ENCODE measurements around the gene MAG. TPM values are rescaled to one million over a fixed set of nuclear protein-coding genes. Genes with fewer than 3 reads are reported as not detected.

MAG gene
- total RNA-seq, 1 donor from 2014 or later: not detected

DNA sequence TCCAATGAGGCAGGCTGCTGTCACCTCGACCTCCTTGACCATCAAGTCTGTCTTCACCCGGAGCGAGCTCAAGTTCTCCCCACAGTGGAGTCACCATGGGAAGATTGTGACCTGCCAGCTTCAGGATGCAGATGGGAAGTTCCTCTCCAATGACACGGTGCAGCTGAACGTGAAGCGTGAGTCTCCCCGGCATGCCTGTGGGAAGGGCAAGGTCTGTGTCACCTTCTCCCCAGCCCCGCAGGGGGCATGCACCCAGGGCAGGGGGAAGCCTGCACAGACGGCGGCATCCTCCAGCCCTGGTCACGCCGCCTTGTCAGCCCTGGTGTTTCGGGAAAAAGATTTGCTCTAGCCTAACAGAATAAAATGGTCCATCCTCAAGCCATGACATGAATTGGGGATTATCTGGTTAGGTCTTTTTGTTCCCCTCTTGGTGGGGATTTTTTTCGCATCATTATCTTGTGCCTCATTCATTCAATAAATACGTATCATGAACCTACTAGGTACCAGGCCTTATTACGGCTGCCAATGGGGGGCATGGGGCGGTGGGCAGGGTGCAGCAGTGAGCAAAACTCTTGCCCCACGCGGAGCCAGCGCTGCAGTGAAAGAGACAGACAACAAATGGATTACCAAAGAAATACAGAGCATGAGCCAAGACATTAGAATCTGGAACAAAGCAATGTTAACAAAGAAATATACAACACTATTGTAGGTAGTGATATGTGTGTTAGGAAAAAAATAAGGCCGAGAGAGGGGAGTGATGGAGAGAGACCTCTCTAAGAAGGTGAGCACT is 44.4 kb downstream of the MAG start:
- H3K27me3 Mint-ChIP-seq (ENCODE audit: unreplicated experiment): peaks cover 12% of the 10 kb centered on the region

DNA sequence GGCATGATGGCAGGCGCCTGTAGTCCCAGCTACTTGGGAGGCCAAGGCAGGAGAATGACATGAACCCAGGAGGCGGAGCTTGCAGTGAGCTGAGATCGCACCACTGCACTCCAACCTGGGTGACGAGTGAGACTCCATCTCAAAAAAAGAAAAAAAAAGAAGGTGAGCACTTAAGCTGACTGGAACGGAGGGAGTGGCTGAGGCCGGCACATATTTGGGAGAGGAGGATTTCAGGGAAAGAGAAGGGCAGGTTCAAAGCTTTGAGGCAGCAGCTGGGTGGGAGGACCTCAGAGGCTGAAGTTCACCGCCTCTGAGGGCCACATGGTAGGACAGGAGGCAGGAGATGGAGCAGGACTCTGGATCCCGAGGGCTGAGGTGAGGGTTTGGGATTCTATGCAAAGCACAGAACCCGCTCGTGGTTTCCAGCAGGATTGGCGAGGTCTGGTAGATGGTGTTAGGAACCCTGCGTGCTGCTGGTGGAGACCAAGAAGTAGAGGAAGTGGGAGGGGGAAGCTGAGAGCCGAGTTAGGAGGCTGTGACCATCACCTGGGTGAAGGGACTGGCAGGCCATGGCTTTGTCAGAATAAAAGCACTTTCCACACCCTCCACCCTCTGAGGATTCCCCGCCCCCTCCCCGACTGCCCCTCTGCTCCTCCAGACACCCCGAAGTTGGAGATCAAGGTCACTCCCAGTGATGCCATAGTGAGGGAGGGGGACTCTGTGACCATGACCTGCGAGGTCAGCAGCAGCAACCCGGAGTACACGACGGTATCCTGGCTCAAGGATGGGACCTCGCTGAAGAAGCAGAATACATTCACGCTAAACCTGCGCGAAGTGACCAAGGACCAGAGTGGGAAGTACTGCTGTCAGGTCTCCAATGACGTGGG is 45.4 kb downstream of the MAG start:
- H3K9me3 Mint-ChIP-seq (ENCODE audit: unreplicated experiment): no peaks in the 10 kb centered on the region
- TF ChIP-seq, protein P1, sequence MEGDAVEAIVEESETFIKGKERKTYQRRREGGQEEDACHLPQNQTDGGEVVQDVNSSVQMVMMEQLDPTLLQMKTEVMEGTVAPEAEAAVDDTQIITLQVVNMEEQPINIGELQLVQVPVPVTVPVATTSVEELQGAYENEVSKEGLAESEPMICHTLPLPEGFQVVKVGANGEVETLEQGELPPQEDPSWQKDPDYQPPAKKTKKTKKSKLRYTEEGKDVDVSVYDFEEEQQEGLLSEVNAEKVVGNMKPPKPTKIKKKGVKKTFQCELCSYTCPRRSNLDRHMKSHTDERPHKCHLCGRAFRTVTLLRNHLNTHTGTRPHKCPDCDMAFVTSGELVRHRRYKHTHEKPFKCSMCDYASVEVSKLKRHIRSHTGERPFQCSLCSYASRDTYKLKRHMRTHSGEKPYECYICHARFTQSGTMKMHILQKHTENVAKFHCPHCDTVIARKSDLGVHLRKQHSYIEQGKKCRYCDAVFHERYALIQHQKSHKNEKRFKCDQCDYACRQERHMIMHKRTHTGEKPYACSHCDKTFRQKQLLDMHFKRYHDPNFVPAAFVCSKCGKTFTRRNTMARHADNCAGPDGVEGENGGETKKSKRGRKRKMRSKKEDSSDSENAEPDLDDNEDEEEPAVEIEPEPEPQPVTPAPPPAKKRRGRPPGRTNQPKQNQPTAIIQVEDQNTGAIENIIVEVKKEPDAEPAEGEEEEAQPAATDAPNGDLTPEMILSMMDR (IDR thresholded peaks at IDR 0.05): no peak
- peaks cover 13% of the 10 kb centered on the region for H3K27me3 Mint-ChIP-seq (ENCODE audit: unreplicated experiment)
- H3K27ac Mint-ChIP-seq (ENCODE audit: unreplicated experiment): no peak overlapping the region
- H3K36me3 Mint-ChIP-seq (ENCODE audit: unreplicated experiment): no peaks in the 10 kb centered on the region
- H3K4me3 Mint-ChIP-seq (ENCODE audit: unreplicated experiment): no peak overlapping the region
- no peaks in the 10 kb centered on the region for H3K4me1 Mint-ChIP-seq (ENCODE audit: unreplicated experiment)
- DNase-seq (ENCODE audit: extremely low spot score, unreplicated experiment): no peak

More for the DNA sequence above, 44.4 kb downstream of the MAG start:
- H3K36me3 Mint-ChIP-seq (ENCODE audit: unreplicated experiment): no peaks in the 10 kb centered on the region
- no peak overlapping the region for H3K4me3 Mint-ChIP-seq (ENCODE audit: unreplicated experiment)
- H3K27ac Mint-ChIP-seq (ENCODE audit: unreplicated experiment): no peak overlapping the region
- H3K9me3 Mint-ChIP-seq (ENCODE audit: unreplicated experiment): no peaks in the 10 kb centered on the region
- no peaks in the 10 kb centered on the region for H3K4me1 Mint-ChIP-seq (ENCODE audit: unreplicated experiment)
- TF ChIP-seq, protein P1 (IDR thresholded peaks at IDR 0.05): no peak
- DNase-seq (ENCODE audit: extremely low spot score, unreplicated experiment): no peak

DNA sequence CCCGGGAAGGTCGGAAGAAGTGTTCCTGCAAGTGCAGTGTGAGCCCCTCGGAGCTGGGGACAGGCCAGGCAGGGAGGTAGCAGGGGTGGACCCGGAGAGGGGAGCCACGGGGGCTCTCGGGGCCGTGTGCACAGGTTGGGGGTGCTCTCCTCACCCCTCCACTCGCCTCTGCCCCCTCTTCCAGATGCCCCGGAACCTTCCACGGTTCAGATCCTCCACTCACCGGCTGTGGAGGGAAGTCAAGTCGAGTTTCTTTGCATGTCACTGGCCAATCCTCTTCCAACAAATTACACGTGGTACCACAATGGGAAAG is 46.0 kb downstream of the MAG start:
- no peak overlapping the region for H3K4me3 Mint-ChIP-seq (ENCODE audit: unreplicated experiment)
- no peak overlapping the region for H3K27ac Mint-ChIP-seq (ENCODE audit: unreplicated experiment)
- no peaks in the 10 kb centered on the region for H3K9me3 Mint-ChIP-seq (ENCODE audit: unreplicated experiment)
- DNase-seq (ENCODE audit: extremely low spot score, unreplicated experiment): no peak
- no peaks in the 10 kb centered on the region for H3K4me1 Mint-ChIP-seq (ENCODE audit: unreplicated experiment)
- TF ChIP-seq, protein P1 (IDR thresholded peaks at IDR 0.05): no peak
- H3K36me3 Mint-ChIP-seq (ENCODE audit: unreplicated experiment): no peaks in the 10 kb centered on the region
- H3K27me3 Mint-ChIP-seq (ENCODE audit: unreplicated experiment): peaks cover 13% of the 10 kb centered on the region

DNA sequence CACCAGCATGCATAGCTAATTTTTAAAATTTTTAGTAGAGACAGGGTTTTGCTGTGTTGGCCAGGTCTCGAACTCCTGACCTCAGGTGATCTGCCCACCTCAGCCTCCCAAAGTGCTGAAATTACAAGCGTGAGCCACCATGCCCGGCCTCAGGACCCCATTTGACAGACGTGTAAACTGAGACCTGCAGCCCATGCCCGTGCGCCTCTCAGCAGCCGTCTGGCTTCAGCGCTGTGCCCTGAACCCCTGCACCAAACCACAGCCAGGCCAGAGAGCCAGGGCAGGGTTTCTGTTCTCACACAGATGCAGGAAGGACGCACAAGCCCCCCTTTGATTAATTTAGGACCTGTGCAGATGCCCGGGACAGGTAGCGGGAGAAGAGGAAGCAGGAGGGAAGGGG is 48.5 kb downstream of the MAG start:
- Mint-ChIP-seq H3K36me3 (ENCODE audit: unreplicated experiment) (no peaks in the 10 kb centered on the region), H3K9me3 (ENCODE audit: unreplicated experiment) (no peaks in the 10 kb centered on the region), H3K4me3 (ENCODE audit: unreplicated experiment) (no peak overlapping the region), H3K27ac (ENCODE audit: unreplicated experiment) (no peak overlapping the region), H3K27me3 (ENCODE audit: unreplicated experiment) (peaks cover 5% of the 10 kb centered on the region), H3K4me1 (ENCODE audit: unreplicated experiment) (no peaks in the 10 kb centered on the region)
- TF ChIP-seq, protein P1 (IDR thresholded peaks at IDR 0.05): no peak
- DNase-seq (ENCODE audit: extremely low spot score, unreplicated experiment): no peak

DNA sequence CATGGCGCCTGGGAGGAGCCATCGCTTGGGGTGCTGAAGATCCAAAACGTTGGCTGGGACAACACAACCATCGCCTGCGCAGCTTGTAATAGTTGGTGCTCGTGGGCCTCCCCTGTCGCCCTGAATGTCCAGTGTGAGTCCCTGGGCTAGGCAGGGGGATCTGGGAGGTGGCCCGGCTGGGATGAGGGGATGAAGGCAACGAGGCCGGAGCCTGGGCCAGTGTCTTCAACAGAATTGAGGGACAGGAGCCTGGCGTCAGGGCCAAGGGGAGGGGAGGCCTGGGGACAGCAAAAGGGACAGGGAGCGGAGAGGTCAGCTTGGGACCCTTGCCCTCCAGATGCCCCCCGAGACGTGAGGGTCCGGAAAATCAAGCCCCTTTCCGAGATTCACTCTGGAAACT is 49.0 kb downstream of the MAG start:
- peaks cover 4% of the 10 kb centered on the region for H3K27me3 Mint-ChIP-seq (ENCODE audit: unreplicated experiment)
- TF ChIP-seq, protein P1 (IDR thresholded peaks at IDR 0.05): no peak
- H3K4me3 Mint-ChIP-seq (ENCODE audit: unreplicated experiment): no peak overlapping the region
- H3K4me1 Mint-ChIP-seq (ENCODE audit: unreplicated experiment): no peaks in the 10 kb centered on the region
- H3K27ac Mint-ChIP-seq (ENCODE audit: unreplicated experiment): no peak overlapping the region
- H3K9me3 Mint-ChIP-seq (ENCODE audit: unreplicated experiment): no peaks in the 10 kb centered on the region
- H3K36me3 Mint-ChIP-seq (ENCODE audit: unreplicated experiment): no peaks in the 10 kb centered on the region
- DNase-seq (ENCODE audit: extremely low spot score, unreplicated experiment): no peak

Data from osteocyte (in vitro differentiated cells).